DOHH2 (cell line): ENCODE data around the gene BSPRY.
"Not testable (repeated sequence)": the region's sequence is repeated elsewhere in the genome, so short reads cannot be mapped to it uniquely, and the experiment has no call there.

ENCODE experiments used
- H3F3A ChIP-seq: fragments of 200-600 bp; sonication (generic), shearing (Covaris generic); 2 replicates; pipeline ENCODE4 v1.6.0; 2016; ENCODE audit warnings: antibody characterized with exemption, mild to moderate bottlenecking; ENCODE audit not compliant: control insufficient read depth, insufficient read depth
- H3K27ac ChIP-seq: fragments of 200-600 bp; sonication (generic); 2 replicates; pipeline ENCODE4 v1.5.1; 2014; ENCODE audit warnings: low read depth, mild to moderate bottlenecking, low read length, moderate library complexity
- H3K27me3 ChIP-seq: fragments of 200-600 bp; sonication (generic); 2 replicates; pipeline ENCODE4 v1.6.1; 2014; ENCODE audit warnings: mild to moderate bottlenecking, low read length, mixed read lengths; ENCODE audit not compliant: control insufficient read depth
- H3K36me3 ChIP-seq: fragments of 200-600 bp; sonication (generic); 2 replicates; pipeline ENCODE4 v1.6.1; 2014; ENCODE audit warnings: mild to moderate bottlenecking, low read length, moderate library complexity, mixed read lengths; ENCODE audit not compliant: control insufficient read depth
- H3K4me1 ChIP-seq: fragments of 200-600 bp; sonication (generic); 2 replicates; pipeline ENCODE4 v1.6.1; 2014; ENCODE audit warnings: mild to moderate bottlenecking, low read length, mixed read lengths; ENCODE audit not compliant: control insufficient read depth
- H3K4me2 ChIP-seq: fragments of 200-600 bp; sonication (generic); 2 replicates; pipeline ENCODE4 v1.6.0; 2014; ENCODE audit warnings: mild to moderate bottlenecking, low read length, moderate library complexity
- H3K4me3 ChIP-seq: fragments of 200-600 bp; sonication (generic); 2 replicates; pipeline ENCODE4 v1.5.1; 2014; ENCODE audit warnings: mild to moderate bottlenecking, low read length, mixed read lengths
- H3K79me2 ChIP-seq: fragments of 200-600 bp; sonication (generic); 2 replicates; pipeline ENCODE4 v1.6.1; 2014; ENCODE audit warnings: mild to moderate bottlenecking, low read length, mixed read lengths; ENCODE audit not compliant: control insufficient read depth
- H3K9me2 ChIP-seq: fragments of 200-600 bp; sonication (generic); replicated peaks from 2 replicates; pipeline ENCODE4 v1.6.1; 2014; ENCODE audit warnings: mild to moderate bottlenecking, low read length, mixed read lengths; ENCODE audit not compliant: control insufficient read depth
- H3K9me3 ChIP-seq: fragments of 200-600 bp; sonication (generic); 2 replicates; pipeline ENCODE4 v1.6.1; 2014; ENCODE audit warnings: antibody characterized with exemption, low read length, mixed read lengths; ENCODE audit not compliant: control insufficient read depth, insufficient read depth
- H4K20me1 ChIP-seq: fragments of 200-600 bp; sonication (generic); 2 replicates; pipeline ENCODE4 v1.6.0; 2014; ENCODE audit warnings: low read depth, mild to moderate bottlenecking, antibody characterized with exemption, low read length, moderate library complexity; ENCODE audit not compliant: control insufficient read depth, insufficient read depth
- CTCF ChIP-seq: fragments of 200-600 bp; sonication (generic); IDR thresholded peaks from one replicate; pipeline ENCODE4 v1.5.1; 2014; ENCODE audit warnings: antibody characterized with exemption, mild to moderate bottlenecking, low read depth, low read length; ENCODE audit not compliant: poor library complexity, severe bottlenecking
- EZH2phosphoT487 ChIP-seq: fragments of 200-600 bp; sonication (generic); IDR thresholded peaks from 2 replicates; pipeline ENCODE4 v1.6.1; 2017; ENCODE audit warnings: borderline replicate concordance, mild to moderate bottlenecking, antibody characterized with exemption, low read length, moderate library complexity, mixed read lengths

BSPRY gene

GRCh38 chr9:113363336-113363735, 14.0 kb downstream of the BSPRY start:
- H3K4me3 ChIP-seq = no peak overlapping the region
- H3K27ac ChIP-seq = no peak overlapping the region
- no peak for TF ChIP-seq CTCF
- TF ChIP-seq EZH2phosphoT487 = no peak
- H3K36me3 ChIP-seq = no peaks in the 10 kb centered on the region
- H3K4me1 ChIP-seq = no peaks in the 10 kb centered on the region
- H3K9me3 ChIP-seq = no peaks in the 10 kb centered on the region
- H3K4me2 ChIP-seq = no peak overlapping the region
- H3F3A ChIP-seq = no peaks in the 10 kb centered on the region
- H3K9me2 ChIP-seq = no peaks in the 10 kb centered on the region
- H4K20me1 ChIP-seq = no peaks in the 10 kb centered on the region
- H3K27me3 ChIP-seq = peaks cover 9% of the 10 kb centered on the region
- no peaks in the 10 kb centered on the region for H3K79me2 ChIP-seq

- Histone ChIP-seq H3K27ac (no peak overlapping the region), H3K4me1 (no peaks in the 10 kb centered on the region), H3F3A (no peaks in the 10 kb centered on the region), H3K4me3 (no peak overlapping the region), H4K20me1 (no peaks in the 10 kb centered on the region), H3K9me2 (no peaks in the 10 kb centered on the region), H3K4me2 (no peak overlapping the region), H3K27me3 (peaks cover 5% of the 10 kb centered on the region), H3K36me3 (no peaks in the 10 kb centered on the region), H3K9me3 (no peaks in the 10 kb centered on the region), H3K79me2 (no peaks in the 10 kb centered on the region)
- TF ChIP-seq EZH2phosphoT487 (no peak), CTCF (no peak)
Measured at GRCh38 chr9:113364951-113365350, 15.6 kb downstream of the BSPRY start.

- not testable (repeated sequence) for H3K4me2 ChIP-seq, H3K4me1 ChIP-seq, H3K4me3 ChIP-seq, H3K9me2 ChIP-seq, H4K20me1 ChIP-seq, H3K36me3 ChIP-seq, H3K9me3 ChIP-seq, H3K27me3 ChIP-seq, H3K27ac ChIP-seq, H3F3A ChIP-seq, H3K79me2 ChIP-seq
Measured at GRCh38 chr9:113365652-113366051, 16.3 kb downstream of the BSPRY start.

- no peaks in the 10 kb centered on the region for H3K79me2 ChIP-seq
- no peaks in the 10 kb centered on the region for H3F3A ChIP-seq
- H3K4me3 ChIP-seq = no peak overlapping the region
- no peaks in the 10 kb centered on the region for H3K27me3 ChIP-seq
- no peak overlapping the region for H3K4me2 ChIP-seq
- no peak for TF ChIP-seq CTCF
- TF ChIP-seq EZH2phosphoT487 = no peak
- H4K20me1 ChIP-seq = no peaks in the 10 kb centered on the region
- peaks cover 10% of the 10 kb centered on the region for H3K36me3 ChIP-seq
- H3K4me1 ChIP-seq = no peaks in the 10 kb centered on the region
- H3K9me3 ChIP-seq = no peaks in the 10 kb centered on the region
- no peaks in the 10 kb centered on the region for H3K9me2 ChIP-seq
- H3K27ac ChIP-seq = no peak overlapping the region
Measured at GRCh38 chr9:113368348-113368981, 19.1 kb downstream of the BSPRY start.
